ENCODE data around the gene UNC5A.

Gene UNC5A

DNA sequence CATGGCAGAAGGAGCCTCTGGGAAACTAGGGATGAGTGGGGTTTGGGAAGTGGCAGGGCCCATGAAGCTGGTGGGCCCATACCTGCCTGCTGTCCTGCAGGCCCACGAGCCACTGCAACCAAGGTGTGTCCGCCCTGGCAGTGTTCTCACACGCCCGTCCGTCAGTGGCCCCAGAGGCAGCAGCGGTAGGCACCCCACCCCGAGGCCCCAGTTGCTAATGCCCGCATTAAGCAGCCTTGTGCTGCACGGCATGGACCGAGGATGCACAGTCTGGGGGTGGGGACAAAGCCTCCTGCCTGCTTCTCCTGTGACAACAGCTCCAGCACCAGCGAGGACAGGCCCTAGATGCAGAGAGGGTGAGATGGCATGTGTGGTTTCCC is 47.5 kb downstream of the UNC5A start:
- ATAC-seq: no peak
- TF ChIP-seq BACH2 (CRISPR knock-in tag; IDR thresholded peaks at IDR 0.05; ENCODE audit: borderline replicate concordance) (no peak), ZNF565 (CRISPR knock-in tag; conservative IDR thresholded peaks at IDR 0.05; ENCODE audit: low read depth) (no peak), ZNF8 (CRISPR knock-in tag; IDR thresholded peaks at IDR 0.05) (no peak), TCF4 (CRISPR knock-in tag; IDR thresholded peaks at IDR 0.05; ENCODE audit: borderline replicate concordance) (no peak), ZFP30 (CRISPR knock-in tag; IDR thresholded peaks at IDR 0.05) (no peak), TOX (CRISPR knock-in tag; IDR thresholded peaks at IDR 0.05; ENCODE audit: borderline replicate concordance) (no peak), PPARA (CRISPR knock-in tag; IDR thresholded peaks at IDR 0.05; ENCODE audit: borderline replicate concordance) (no peak)

DNA sequence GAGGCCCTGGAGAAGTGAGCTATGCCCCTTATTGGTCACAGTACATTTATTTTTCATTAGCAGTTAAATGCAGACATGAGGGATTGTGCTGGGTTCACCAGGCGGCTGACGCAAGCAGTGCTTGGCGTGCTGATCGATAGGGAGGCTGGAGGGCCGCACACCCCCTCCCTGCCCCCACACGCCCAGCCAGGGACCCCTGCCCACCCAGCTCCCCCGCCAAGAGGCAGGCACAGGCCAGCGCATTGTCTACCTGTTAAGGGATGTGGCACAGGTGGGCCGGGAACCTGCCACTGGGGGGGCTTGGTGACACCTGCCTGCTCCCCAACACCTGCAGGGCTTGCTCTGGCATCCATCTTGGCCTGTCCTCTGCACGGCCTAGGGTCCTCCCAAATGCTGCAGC is 49.6 kb downstream of the UNC5A start:
- no peak for ATAC-seq
- TF ChIP-seq, protein P1, sequence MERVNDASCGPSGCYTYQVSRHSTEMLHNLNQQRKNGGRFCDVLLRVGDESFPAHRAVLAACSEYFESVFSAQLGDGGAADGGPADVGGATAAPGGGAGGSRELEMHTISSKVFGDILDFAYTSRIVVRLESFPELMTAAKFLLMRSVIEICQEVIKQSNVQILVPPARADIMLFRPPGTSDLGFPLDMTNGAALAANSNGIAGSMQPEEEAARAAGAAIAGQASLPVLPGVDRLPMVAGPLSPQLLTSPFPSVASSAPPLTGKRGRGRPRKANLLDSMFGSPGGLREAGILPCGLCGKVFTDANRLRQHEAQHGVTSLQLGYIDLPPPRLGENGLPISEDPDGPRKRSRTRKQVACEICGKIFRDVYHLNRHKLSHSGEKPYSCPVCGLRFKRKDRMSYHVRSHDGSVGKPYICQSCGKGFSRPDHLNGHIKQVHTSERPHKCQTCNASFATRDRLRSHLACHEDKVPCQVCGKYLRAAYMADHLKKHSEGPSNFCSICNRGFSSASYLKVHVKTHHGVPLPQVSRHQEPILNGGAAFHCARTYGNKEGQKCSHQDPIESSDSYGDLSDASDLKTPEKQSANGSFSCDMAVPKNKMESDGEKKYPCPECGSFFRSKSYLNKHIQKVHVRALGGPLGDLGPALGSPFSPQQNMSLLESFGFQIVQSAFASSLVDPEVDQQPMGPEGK (CRISPR knock-in tag; IDR thresholded peaks at IDR 0.05; ENCODE audit: borderline replicate concordance): no peak
- TF ChIP-seq OSR1 (CRISPR knock-in tag; IDR thresholded peaks at IDR 0.05): no peak
- TF ChIP-seq, protein P2, sequence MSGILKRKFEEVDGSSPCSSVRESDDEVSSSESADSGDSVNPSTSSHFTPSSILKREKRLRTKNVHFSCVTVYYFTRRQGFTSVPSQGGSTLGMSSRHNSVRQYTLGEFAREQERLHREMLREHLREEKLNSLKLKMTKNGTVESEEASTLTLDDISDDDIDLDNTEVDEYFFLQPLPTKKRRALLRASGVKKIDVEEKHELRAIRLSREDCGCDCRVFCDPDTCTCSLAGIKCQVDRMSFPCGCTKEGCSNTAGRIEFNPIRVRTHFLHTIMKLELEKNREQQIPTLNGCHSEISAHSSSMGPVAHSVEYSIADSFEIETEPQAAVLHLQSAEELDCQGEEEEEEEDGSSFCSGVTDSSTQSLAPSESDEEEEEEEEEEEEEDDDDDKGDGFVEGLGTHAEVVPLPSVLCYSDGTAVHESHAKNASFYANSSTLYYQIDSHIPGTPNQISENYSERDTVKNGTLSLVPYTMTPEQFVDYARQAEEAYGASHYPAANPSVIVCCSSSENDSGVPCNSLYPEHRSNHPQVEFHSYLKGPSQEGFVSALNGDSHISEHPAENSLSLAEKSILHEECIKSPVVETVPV (CRISPR knock-in tag; IDR thresholded peaks at IDR 0.05): no peak
- no peak for TF ChIP-seq ZNF565 (CRISPR knock-in tag; conservative IDR thresholded peaks at IDR 0.05; ENCODE audit: low read depth)
- TF ChIP-seq ZNF8 (CRISPR knock-in tag; IDR thresholded peaks at IDR 0.05): no peak
- TF ChIP-seq, protein P3, sequence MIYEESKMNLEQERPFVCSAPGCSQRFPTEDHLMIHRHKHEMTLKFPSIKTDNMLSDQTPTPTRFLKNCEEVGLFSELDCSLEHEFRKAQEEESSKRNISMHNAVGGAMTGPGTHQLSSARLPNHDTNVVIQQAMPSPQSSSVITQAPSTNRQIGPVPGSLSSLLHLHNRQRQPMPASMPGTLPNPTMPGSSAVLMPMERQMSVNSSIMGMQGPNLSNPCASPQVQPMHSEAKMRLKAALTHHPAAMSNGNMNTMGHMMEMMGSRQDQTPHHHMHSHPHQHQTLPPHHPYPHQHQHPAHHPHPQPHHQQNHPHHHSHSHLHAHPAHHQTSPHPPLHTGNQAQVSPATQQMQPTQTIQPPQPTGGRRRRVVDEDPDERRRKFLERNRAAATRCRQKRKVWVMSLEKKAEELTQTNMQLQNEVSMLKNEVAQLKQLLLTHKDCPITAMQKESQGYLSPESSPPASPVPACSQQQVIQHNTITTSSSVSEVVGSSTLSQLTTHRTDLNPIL (CRISPR knock-in tag; IDR thresholded peaks at IDR 0.05; ENCODE audit: low read depth): no peak
- TF ChIP-seq ZFP30 (CRISPR knock-in tag; IDR thresholded peaks at IDR 0.05): no peak
- TF ChIP-seq GLIS3 (CRISPR knock-in tag; IDR thresholded peaks at IDR 0.05): no peak
- TF ChIP-seq TCF4 (CRISPR knock-in tag; IDR thresholded peaks at IDR 0.05; ENCODE audit: borderline replicate concordance): no peak
- no peak for TF ChIP-seq ZC3H10 (CRISPR knock-in tag; IDR thresholded peaks at IDR 0.05)
- no peak for TF ChIP-seq ESRRG (CRISPR knock-in tag; IDR thresholded peaks at IDR 0.05)
- no peak for TF ChIP-seq ZFP3 (CRISPR knock-in tag; IDR thresholded peaks at IDR 0.05)
- TF ChIP-seq SNAI2 (CRISPR knock-in tag; IDR thresholded peaks at IDR 0.05): no peak
- TF ChIP-seq CSDC2 (CRISPR knock-in tag; IDR thresholded peaks at IDR 0.05): no peak
- TF ChIP-seq PPARA (CRISPR knock-in tag; IDR thresholded peaks at IDR 0.05; ENCODE audit: borderline replicate concordance): no peak
- TF ChIP-seq ARNTL (CRISPR knock-in tag; IDR thresholded peaks at IDR 0.05; ENCODE audit: borderline replicate concordance, low read depth): no peak
- TF ChIP-seq ZNF70 (CRISPR knock-in tag; IDR thresholded peaks at IDR 0.05): no peak

DNA sequence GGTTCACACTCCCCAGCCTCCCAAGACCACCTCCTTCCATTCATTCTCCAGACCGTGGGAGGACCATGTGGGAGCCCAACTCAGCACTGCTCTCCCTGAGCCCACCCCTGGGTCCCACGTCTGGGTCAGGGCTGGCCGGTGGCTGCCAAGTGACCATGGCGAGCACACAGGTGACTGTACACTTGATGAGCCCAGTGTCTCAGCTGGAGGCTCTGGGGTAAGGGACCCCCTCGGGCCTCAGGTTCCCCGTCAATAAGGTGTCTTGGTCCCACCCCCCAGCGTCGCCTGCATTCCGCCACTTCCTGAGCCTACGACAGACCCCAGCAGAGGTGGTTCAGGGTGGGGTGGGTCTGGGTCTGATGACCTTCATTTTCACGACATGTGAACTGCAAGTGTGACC is 50.0 kb downstream of the UNC5A start:
- ATAC-seq: no peak

More for the DNA sequence above, 50.0 kb downstream of the UNC5A start:
- TF ChIP-seq ARNTL (CRISPR knock-in tag; IDR thresholded peaks at IDR 0.05; ENCODE audit: borderline replicate concordance, low read depth) (no peak), ZNF565 (CRISPR knock-in tag; conservative IDR thresholded peaks at IDR 0.05; ENCODE audit: low read depth) (no peak), GLIS3 (CRISPR knock-in tag; IDR thresholded peaks at IDR 0.05) (no peak), TCF4 (CRISPR knock-in tag; IDR thresholded peaks at IDR 0.05; ENCODE audit: borderline replicate concordance) (no peak), SNAI2 (CRISPR knock-in tag; IDR thresholded peaks at IDR 0.05) (no peak), ZFP30 (CRISPR knock-in tag; IDR thresholded peaks at IDR 0.05) (no peak), CSDC2 (CRISPR knock-in tag; IDR thresholded peaks at IDR 0.05) (no peak), PPARA (CRISPR knock-in tag; IDR thresholded peaks at IDR 0.05; ENCODE audit: borderline replicate concordance) (no peak), ZNF70 (CRISPR knock-in tag; IDR thresholded peaks at IDR 0.05) (no peak), ISL1 (CRISPR knock-in tag; IDR thresholded peaks at IDR 0.05) (no peak), RARB (CRISPR knock-in tag; IDR thresholded peaks at IDR 0.05) (no peak), ESRRG (CRISPR knock-in tag; IDR thresholded peaks at IDR 0.05) (no peak), ZNF8 (CRISPR knock-in tag; IDR thresholded peaks at IDR 0.05) (no peak), ZC3H10 (CRISPR knock-in tag; IDR thresholded peaks at IDR 0.05) (no peak), BACH2 (CRISPR knock-in tag; IDR thresholded peaks at IDR 0.05; ENCODE audit: borderline replicate concordance) (no peak), ZFP3 (CRISPR knock-in tag; IDR thresholded peaks at IDR 0.05) (no peak)
- TF ChIP-seq, protein P2 (CRISPR knock-in tag; IDR thresholded peaks at IDR 0.05): no peak
- TF ChIP-seq, protein P4, sequence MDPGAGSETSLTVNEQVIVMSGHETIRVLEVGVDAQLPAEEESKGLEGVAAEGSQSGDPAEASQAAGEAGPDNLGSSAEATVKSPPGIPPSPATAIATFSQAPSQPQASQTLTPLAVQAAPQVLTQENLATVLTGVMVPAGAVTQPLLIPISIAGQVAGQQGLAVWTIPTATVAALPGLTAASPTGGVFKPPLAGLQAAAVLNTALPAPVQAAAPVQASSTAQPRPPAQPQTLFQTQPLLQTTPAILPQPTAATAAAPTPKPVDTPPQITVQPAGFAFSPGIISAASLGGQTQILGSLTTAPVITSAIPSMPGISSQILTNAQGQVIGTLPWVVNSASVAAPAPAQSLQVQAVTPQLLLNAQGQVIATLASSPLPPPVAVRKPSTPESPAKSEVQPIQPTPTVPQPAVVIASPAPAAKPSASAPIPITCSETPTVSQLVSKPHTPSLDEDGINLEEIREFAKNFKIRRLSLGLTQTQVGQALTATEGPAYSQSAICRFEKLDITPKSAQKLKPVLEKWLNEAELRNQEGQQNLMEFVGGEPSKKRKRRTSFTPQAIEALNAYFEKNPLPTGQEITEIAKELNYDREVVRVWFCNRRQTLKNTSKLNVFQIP (CRISPR knock-in tag; IDR thresholded peaks at IDR 0.05; ENCODE audit: borderline replicate concordance, low read depth): no peak
- TF ChIP-seq, protein P5, sequence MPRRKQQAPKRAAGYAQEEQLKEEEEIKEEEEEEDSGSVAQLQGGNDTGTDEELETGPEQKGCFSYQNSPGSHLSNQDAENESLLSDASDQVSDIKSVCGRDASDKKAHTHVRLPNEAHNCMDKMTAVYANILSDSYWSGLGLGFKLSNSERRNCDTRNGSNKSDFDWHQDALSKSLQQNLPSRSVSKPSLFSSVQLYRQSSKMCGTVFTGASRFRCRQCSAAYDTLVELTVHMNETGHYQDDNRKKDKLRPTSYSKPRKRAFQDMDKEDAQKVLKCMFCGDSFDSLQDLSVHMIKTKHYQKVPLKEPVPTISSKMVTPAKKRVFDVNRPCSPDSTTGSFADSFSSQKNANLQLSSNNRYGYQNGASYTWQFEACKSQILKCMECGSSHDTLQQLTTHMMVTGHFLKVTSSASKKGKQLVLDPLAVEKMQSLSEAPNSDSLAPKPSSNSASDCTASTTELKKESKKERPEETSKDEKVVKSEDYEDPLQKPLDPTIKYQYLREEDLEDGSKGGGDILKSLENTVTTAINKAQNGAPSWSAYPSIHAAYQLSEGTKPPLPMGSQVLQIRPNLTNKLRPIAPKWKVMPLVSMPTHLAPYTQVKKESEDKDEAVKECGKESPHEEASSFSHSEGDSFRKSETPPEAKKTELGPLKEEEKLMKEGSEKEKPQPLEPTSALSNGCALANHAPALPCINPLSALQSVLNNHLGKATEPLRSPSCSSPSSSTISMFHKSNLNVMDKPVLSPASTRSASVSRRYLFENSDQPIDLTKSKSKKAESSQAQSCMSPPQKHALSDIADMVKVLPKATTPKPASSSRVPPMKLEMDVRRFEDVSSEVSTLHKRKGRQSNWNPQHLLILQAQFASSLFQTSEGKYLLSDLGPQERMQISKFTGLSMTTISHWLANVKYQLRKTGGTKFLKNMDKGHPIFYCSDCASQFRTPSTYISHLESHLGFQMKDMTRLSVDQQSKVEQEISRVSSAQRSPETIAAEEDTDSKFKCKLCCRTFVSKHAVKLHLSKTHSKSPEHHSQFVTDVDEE (CRISPR knock-in tag; IDR thresholded peaks at IDR 0.05): no peak
- TF ChIP-seq, protein P1 (CRISPR knock-in tag; IDR thresholded peaks at IDR 0.05; ENCODE audit: borderline replicate concordance): no peak

Data from SK-N-SH treated with all-trans-retinoic acid at 6 μM for 48 hours (cell line).